HepG2 (cell line): ENCODE measurements around the gene SMPD1. TPM values are rescaled to one million over a fixed set of nuclear protein-coding genes. Genes with fewer than 3 reads are reported as not detected.
A peak's percentile ranks its signal among the peaks of the same experiment; 100 is the strongest.

ENCODE experiments used
- DR1 ChIP-seq: sonication (generic); formaldehyde crosslinking; IDR thresholded peaks from 2 replicates; pipeline ENCODE4 v1.8.0; 2021; ENCODE audit warnings: mild to moderate bottlenecking, missing genetic modification reagents, inconsistent platforms
- DRAP1 ChIP-seq: IDR thresholded peaks from 2 replicates; pipeline ENCODE4 v1.6.1; 2016; ENCODE audit warnings: missing genetic modification reagents, missing compliant biosample characterization
- ETV6 ChIP-seq: sonication (generic); formaldehyde crosslinking; conservative IDR thresholded peaks from 2 replicates; pipeline ENCODE4 v1.4.0; 2020; ENCODE audit warnings: missing genetic modification reagents
- FOXP4 ChIP-seq: sonication (generic); formaldehyde crosslinking; IDR thresholded peaks from 2 replicates; pipeline ENCODE4 v1.4.0; 2020; ENCODE audit warnings: missing genetic modification reagents
- GMEB2 ChIP-seq: IDR thresholded peaks from 2 replicates; pipeline ENCODE4 v1.6.1; 2016; ENCODE audit warnings: missing biosample characterization, missing genetic modification reagents, low read depth
- HNRNPUL1 ChIP-seq: fragments of 200-400 bp; formaldehyde crosslinking; IDR thresholded peaks from 2 replicates; pipeline ENCODE4 v1.6.1; 2017; ENCODE audit warnings: low read depth, mild to moderate bottlenecking, low read length, moderate library complexity
- KLF15 ChIP-seq: sonication (generic); formaldehyde crosslinking; IDR thresholded peaks from 2 replicates; pipeline ENCODE4 v1.8.1; 2023; ENCODE audit warnings: borderline replicate concordance, mild to moderate bottlenecking, inconsistent platforms, missing genetic modification reagents, mixed read lengths
- NONO ChIP-seq, 2 experiments: fragments of 450-650 bp in 1 of 2; sonication (generic) in 1 of 2; formaldehyde crosslinking in 1 of 2; IDR thresholded peaks in 1 of 2; conservative IDR thresholded peaks in 1 of 2; 2 replicates each; pipeline versions ENCODE4 v1.6.1 to v1.8.0; 2017 to 2022; ENCODE audit warnings: mild to moderate bottlenecking in 1 of 2, missing genetic modification reagents in 1 of 2, moderate library complexity in 1 of 2
- PCBP1 ChIP-seq: fragments of 200-400 bp; formaldehyde crosslinking; IDR thresholded peaks from 2 replicates; pipeline ENCODE4 v1.6.1; 2017; ENCODE audit warnings: mild to moderate bottlenecking, low read depth, low read length, borderline replicate concordance
- POGZ ChIP-seq: sonication (generic); formaldehyde crosslinking; IDR thresholded peaks from 2 replicates; pipeline ENCODE4 v1.4.0; 2020; ENCODE audit warnings: mild to moderate bottlenecking, missing genetic modification reagents
- RNF2 ChIP-seq: fragments of 450-650 bp; conservative IDR thresholded peaks from 2 replicates; pipeline ENCODE4 v1.6.1; 2016; ENCODE audit warnings: low read depth
- SIN3B ChIP-seq: fragments of 150-350 bp; IDR thresholded peaks from 2 replicates; pipeline ENCODE4 v1.6.1; 2014; ENCODE audit warnings: low read length
- SMAD9 ChIP-seq: sonication (generic); formaldehyde crosslinking; IDR thresholded peaks from 2 replicates; pipeline ENCODE4 v1.5.1; 2020; ENCODE audit warnings: mild to moderate bottlenecking, missing genetic modification reagents
- SNRNP70 ChIP-seq: fragments of 200-400 bp; formaldehyde crosslinking; IDR thresholded peaks from 2 replicates; pipeline ENCODE4 v1.6.1; 2017; ENCODE audit warnings: mild to moderate bottlenecking, low read depth, low read length, moderate library complexity
- SP1 ChIP-seq, 2 experiments: fragments of 450-650 bp in 1 of 2; sonication (generic) in 1 of 2; formaldehyde crosslinking in 1 of 2; IDR thresholded peaks; 2 replicates each; pipeline versions ENCODE4 v1.4.0 to v1.6.1; 2016 to 2020; ENCODE audit warnings: missing genetic modification reagents in 1 of 2
- TFDP2 ChIP-seq: sonication (generic); formaldehyde crosslinking; IDR thresholded peaks from 2 replicates; pipeline ENCODE4 v1.4.0; 2020; ENCODE audit warnings: missing genetic modification reagents
- XRCC5 ChIP-seq: fragments of 200-400 bp; formaldehyde crosslinking; optimal IDR thresholded peaks from 2 replicates; pipeline ENCODE3; 2017; ENCODE audit warnings: mild to moderate bottlenecking, low read length
- ZBTB42 ChIP-seq: sonication (generic); formaldehyde crosslinking; IDR thresholded peaks from 2 replicates; pipeline ENCODE4 v1.5.0; 2020; ENCODE audit warnings: mild to moderate bottlenecking, missing genetic modification reagents
- ZNF136 ChIP-seq: sonication (generic); formaldehyde crosslinking; IDR thresholded peaks from 2 replicates; pipeline ENCODE4 v1.8.1; 2022; ENCODE audit warnings: low read depth, mild to moderate bottlenecking, moderate library complexity, missing genetic modification reagents
- ZNF337 ChIP-seq: sonication (generic); formaldehyde crosslinking; IDR thresholded peaks from 2 replicates; pipeline ENCODE4 v1.5.1; 2020; ENCODE audit warnings: missing genetic modification reagents, low read depth, mild to moderate bottlenecking, borderline replicate concordance
- ZNF382 ChIP-seq: sonication (generic); formaldehyde crosslinking; IDR thresholded peaks from 2 replicates; pipeline ENCODE4 v1.5.0; 2020; ENCODE audit warnings: missing genetic modification reagents, mild to moderate bottlenecking, borderline replicate concordance
- ZNF550 ChIP-seq: sonication (generic); formaldehyde crosslinking; IDR thresholded peaks from 2 replicates; pipeline ENCODE4 v1.4.0; 2020; ENCODE audit warnings: mild to moderate bottlenecking, missing genetic modification reagents, borderline replicate concordance
- ZNF878 ChIP-seq: sonication (generic); formaldehyde crosslinking; IDR thresholded peaks from 2 replicates; pipeline ENCODE4 v1.8.1; 2023; ENCODE audit warnings: mild to moderate bottlenecking, missing genetic modification reagents, moderate library complexity
- polyA plus RNA-seq, 8 experiments: library from polyadenylated mRNA; depleted of rRNA in 3 of 8; stranded (reverse) in 7 of 8; unstranded in 1 of 8; fragments of >200 nt; fragmentation: Illumina TruSeq in 4 of 8; extraction: Trizol in 4 of 8; gene quantifications; 2 replicates each; pipeline versions ENCODE4 v1.2.1 to v1.2.3, GENCODE V29; 2011 to 2016; ENCODE audit warnings: low read depth in 4 of 8, missing spikeins in 1 of 8, mixed read lengths in 1 of 8; ENCODE audit not compliant: insufficient read depth in 1 of 8
- total RNA-seq, 5 experiments: library from RNA; depleted of rRNA; stranded (reverse); fragments of >200 nt; fragmentation: Illumina TruSeq; extraction: Trizol; gene quantifications; 2 replicates each; pipeline ENCODE4 v1.2.3, GENCODE V29; 2016; ENCODE audit warnings: low read depth in 1 of 5

SMPD1 gene
- total and polyA plus RNA-seq, 2 of the 13 experiments (the other 11 are each of a cell fraction or from before 2014, with no cell fraction given): 6.3 to 8.4 TPM

- no peak for TF ChIP-seq ZNF550 (CRISPR knock-in tag)
- no peak for TF ChIP-seq ZNF382
- TF ChIP-seq XRCC5: peak; percentile 61
- TF ChIP-seq SNRNP70: no peak
- TF ChIP-seq ETV6 (CRISPR knock-in tag): no peak
- no peak for TF ChIP-seq ZNF136 (CRISPR knock-in tag)
- TF ChIP-seq SIN3B: no peak
- TF ChIP-seq POGZ (CRISPR knock-in tag): peak; percentile 35; the same call in 1 of the 2 replicates
- TF ChIP-seq NONO (IDR thresholded peaks at IDR 0.05): no peak
- 0 out of 2 replicates have a peak, but pooled peaks have one; percentile 52 for TF ChIP-seq NONO (CRISPR knock-in tag; conservative IDR thresholded peaks at IDR 0.05)
- TF ChIP-seq TFDP2 (CRISPR knock-in tag): peak; percentile 70; the same call in 1 of the 2 replicates
- TF ChIP-seq RNF2: no peak
- no peak for TF ChIP-seq SMAD9
- TF ChIP-seq GMEB2: no peak
- 0 out of 2 replicates have a peak, but pooled peaks have one; percentile 8 for TF ChIP-seq DR1
- TF ChIP-seq KLF15: no peak
- TF ChIP-seq ZNF337 (CRISPR knock-in tag): no peak
- no peak for TF ChIP-seq DRAP1 (CRISPR knock-in tag)
- TF ChIP-seq SP1 (IDR thresholded peaks at IDR 0.05): no peak
- TF ChIP-seq SP1 (CRISPR knock-in tag; IDR thresholded peaks at IDR 0.05): peak; percentile 76
- no peak for TF ChIP-seq PCBP1
- TF ChIP-seq FOXP4 (CRISPR knock-in tag): no peak; the same call in 1 of the 2 replicates
- no peak for TF ChIP-seq ZNF878 (CRISPR knock-in tag)
- TF ChIP-seq ZBTB42 (CRISPR knock-in tag): peak; percentile 50; the same call in 1 of the 2 replicates
- TF ChIP-seq HNRNPUL1: no peak
These were observed at the start of gene SMPD1 (continued) for GRCh38 chr11:6389905-6390717.
